ENCODE measurements around the gene TCF12. TPM values are rescaled to one million over a fixed set of nuclear protein-coding genes. Genes with fewer than 3 reads are reported as not detected.

TCF12 gene
- total and polyA plus RNA-seq, 2 of the 8 experiments (the other 6 are each of a cell fraction or from before 2014, with no cell fraction given) = 85.8 to 101 TPM

DNA sequence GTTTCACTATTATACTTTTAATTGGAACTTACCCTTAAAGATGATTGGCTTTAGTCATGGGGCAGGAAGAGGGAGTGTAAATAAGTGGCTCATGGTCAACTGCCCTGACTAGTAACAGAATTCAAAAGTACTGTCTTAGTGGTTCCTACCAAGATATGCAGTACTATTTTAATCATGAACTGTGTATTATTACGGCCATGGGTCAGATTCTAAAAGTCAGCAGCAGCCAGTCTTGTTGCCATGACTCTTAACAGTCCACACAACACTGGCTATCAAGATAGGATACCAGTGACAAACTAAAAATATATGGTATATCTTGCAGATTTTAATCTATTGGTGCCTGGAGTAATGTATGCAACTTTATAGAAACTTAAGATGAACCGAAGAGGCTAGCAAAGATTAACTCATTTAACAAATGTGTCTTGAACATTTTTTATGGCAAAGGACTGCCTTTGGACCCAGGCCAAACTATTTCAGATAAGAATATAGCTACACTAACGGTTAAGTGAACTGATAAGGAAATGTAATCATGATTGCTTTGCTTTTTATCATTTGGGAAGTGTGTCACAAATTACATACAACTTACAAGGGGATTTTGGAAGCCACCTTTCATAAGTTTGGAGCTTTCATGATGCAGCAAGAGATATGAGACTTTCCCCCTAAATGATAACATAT is 163.7 kb downstream of the TCF12 start (continued):
- TF ChIP-seq RNF2 (IDR thresholded peaks at IDR 0.05; ENCODE audit: borderline replicate concordance, low read depth, low read length, missing control alignments, poor library complexity, severe bottlenecking) = no peak
